ENCODE data around the gene ASF1B.
"Not testable (repeated sequence)": the region's sequence is repeated elsewhere in the genome, so short reads cannot be mapped to it uniquely, and the experiment has no call there.

ASF1B gene

DNA sequence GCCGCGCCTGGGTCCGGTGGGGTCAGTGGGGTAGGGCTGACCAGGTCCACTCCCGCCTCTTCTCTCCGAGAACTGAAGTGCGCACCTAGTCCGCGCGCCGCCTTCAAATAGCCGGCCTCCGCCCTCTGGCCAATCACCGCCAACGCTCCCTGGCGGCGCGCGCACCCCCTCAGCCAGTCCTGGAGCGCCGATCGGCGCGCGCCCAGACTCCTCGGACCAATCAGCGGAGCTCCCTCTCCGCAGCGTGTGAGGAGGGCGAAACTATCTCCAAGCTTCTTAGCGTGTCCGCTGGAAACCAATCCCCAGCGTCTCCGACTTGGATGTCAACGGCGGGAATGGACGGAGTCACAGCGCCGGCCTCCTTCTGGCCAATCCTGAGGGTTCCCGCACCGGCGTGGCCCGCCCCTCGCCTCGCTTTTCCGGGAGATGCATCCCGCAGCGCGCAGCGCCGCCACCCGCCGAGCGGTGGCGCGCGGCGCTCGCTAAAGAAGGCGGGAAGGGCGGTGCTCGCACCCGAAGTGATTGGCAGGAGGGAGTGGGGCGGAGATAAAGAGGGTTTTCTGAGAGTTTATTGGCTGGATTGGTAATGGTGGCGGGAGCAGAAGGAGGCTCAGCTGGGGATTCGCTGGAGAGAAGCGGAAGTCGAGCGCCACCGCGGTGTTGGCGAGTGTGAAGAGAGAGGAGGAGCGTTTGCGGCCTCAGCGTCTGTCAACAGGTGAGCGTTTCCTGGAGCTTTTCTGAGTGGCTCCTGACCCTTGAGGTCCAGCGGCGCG is at the start of gene ASF1B:
Gene ASF1B, minus strand, starts transcription at position 81 of the 773 bp plus-strand sequence. CDS start 133 bp downstream, outside the sequence.
- Mint-ChIP-seq H3K9me3 (no peaks in the 10 kb centered on the region), H3K27me3 (no peaks in the 10 kb centered on the region), H3K4me3 (peak within 1 kb of the TSS; percentile 78), H3K36me3 (peaks cover 7% of the 10 kb centered on the region), H3K4me1 (peaks cover 32% of the 10 kb centered on the region), H3K27ac (peak within 1 kb of the TSS; percentile 73)
- ATAC-seq: peak; percentile 95

GRCh38 chr19:14185691-14186090 is 49.3 kb upstream of the ASF1B start:
- H3K4me1 Mint-ChIP-seq, H3K27ac Mint-ChIP-seq, H3K4me3 Mint-ChIP-seq, H3K36me3 Mint-ChIP-seq, ATAC-seq, H3K9me3 Mint-ChIP-seq: not testable (repeated sequence)
- H3K27me3 Mint-ChIP-seq: peaks cover 74% of the 10 kb centered on the region

DNA sequence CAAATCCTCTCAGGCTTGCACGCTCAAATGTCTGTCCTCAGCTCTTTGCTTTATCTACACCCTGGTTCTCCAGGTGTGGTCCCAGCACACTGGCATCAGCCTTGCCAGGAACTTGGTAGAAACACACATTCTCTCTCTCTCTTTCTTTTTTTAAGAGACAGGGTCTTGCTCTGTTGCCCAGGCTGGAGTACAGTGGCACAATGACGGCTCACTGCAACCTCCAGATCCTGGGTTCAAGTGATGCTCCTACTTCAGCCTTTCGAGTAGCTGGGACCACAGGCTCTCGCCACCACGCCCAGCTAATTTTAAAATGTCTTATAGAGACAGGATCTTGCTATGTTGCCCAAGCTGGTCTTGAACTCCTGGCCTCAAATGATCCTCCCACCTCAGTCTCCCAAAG is 48.8 kb upstream of the ASF1B start:
- Mint-ChIP-seq H3K4me1 (peaks cover 8% of the 10 kb centered on the region), H3K27ac (no peak overlapping the region), H3K36me3 (no peaks in the 10 kb centered on the region), H3K9me3 (no peaks in the 10 kb centered on the region), H3K4me3 (no peak overlapping the region), H3K27me3 (peaks cover 72% of the 10 kb centered on the region)
- no peak for ATAC-seq

GRCh38 chr19:14183741-14184350 is 47.5 kb upstream of the ASF1B start:
- no peaks in the 10 kb centered on the region for H3K9me3 Mint-ChIP-seq
- peaks cover 59% of the 10 kb centered on the region for H3K27me3 Mint-ChIP-seq
- peaks cover 8% of the 10 kb centered on the region for H3K4me1 Mint-ChIP-seq
- H3K4me3 Mint-ChIP-seq: no peak overlapping the region
- H3K36me3 Mint-ChIP-seq: no peaks in the 10 kb centered on the region
- peak; percentile 37 for ATAC-seq
- no peak overlapping the region for H3K27ac Mint-ChIP-seq

DNA sequence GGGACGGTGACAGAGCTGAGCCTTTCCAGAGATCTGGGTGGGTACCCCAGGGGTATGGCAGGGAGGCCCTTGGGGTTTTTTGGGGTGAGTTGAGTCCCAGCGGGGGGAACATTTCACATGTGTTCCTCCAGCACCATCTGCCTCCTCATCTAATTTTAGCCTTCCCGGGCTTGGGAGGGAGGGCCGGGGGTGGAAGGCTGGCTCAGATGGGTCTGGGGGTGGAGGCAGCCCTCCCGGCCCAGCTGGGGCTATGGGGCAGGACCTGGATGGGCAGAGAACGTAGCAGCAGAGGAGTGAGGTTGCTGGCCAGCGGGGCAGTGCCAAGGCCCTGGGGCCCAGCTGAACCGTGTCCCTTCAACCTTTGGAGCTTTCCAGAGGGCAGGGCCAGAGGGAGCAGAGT is 46.1 kb upstream of the ASF1B start:
- Mint-ChIP-seq H3K4me3 (no peak overlapping the region), H3K9me3 (no peaks in the 10 kb centered on the region), H3K27ac (no peak overlapping the region), H3K36me3 (no peaks in the 10 kb centered on the region), H3K4me1 (peaks cover 4% of the 10 kb centered on the region), H3K27me3 (peaks cover 45% of the 10 kb centered on the region)
- ATAC-seq: no peak

DNA sequence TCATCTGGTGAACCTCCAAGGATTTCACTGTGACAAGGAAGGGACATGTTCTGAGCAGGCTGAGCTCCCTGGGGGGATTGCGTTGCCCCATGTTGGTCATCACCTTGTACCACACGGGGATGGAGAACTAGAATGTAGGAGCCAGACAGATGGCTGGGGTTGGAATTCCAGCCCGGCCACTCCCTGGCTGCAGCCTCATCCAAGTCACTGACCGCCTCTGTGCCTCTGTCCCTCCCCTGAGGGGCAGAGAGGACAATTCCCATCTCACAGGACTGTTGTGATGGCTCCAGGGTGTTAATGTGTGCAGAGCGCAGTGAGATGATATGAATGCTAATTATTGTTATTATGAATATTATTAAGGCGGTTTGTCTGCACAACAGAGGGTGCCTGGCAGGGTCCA is 45.5 kb upstream of the ASF1B start:
- Mint-ChIP-seq H3K4me1 (no peaks in the 10 kb centered on the region), H3K9me3 (no peaks in the 10 kb centered on the region), H3K4me3 (no peak overlapping the region), H3K27ac (no peak overlapping the region), H3K36me3 (no peaks in the 10 kb centered on the region), H3K27me3 (peaks cover 40% of the 10 kb centered on the region)
- no peak for ATAC-seq

DNA sequence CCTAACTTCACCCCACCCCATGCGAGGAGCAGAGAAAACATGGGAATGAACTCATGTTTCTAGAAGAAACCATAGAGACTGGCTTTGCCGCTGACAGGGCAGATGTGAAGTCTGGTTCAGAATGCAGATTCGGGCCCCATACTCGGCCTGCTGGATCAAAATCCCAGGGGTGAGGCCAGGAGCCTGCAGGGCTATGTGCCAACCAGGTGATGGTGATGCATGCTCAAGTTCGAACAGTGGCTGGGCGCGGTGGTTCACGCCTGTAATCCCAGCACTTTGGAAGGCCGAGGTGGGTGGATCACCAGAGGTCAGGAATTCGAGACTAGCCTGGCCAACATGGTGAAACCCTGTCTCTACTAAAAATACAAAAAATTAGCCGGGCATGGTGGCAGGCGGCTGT is 44.8 kb upstream of the ASF1B start:
- not testable (repeated sequence) for H3K27ac Mint-ChIP-seq, H3K9me3 Mint-ChIP-seq, H3K4me1 Mint-ChIP-seq, ATAC-seq, H3K4me3 Mint-ChIP-seq, H3K36me3 Mint-ChIP-seq
- H3K27me3 Mint-ChIP-seq: peaks cover 32% of the 10 kb centered on the region

DNA sequence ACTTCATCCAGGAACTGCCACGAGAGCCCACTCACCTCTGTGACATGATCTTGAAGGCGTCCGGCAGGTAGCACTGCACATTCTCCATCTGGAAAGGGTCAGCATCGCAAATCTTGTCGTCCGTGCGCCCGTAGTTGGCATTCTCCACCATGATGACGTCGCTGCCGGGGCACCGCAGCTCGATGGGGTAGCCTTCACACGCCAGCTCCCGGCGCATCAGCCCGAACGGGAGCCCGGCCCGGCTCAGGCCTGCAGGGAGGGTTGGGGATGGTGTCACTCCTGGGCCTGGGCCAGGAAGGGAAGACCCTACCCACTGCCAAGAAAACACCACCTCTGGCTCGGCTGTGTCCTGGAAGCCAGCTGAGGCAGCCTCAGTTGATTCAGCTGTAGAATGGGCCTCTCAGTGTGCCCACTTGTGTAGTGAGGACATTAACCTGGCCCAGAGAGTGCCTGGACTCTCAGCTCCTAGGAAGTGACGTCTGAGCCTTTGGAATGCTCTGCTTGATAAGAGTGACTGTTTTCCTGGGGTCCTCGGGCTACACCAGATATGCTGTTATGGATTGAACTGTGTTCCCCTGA is 41.2 kb upstream of the ASF1B start:
- no peaks in the 10 kb centered on the region for H3K9me3 Mint-ChIP-seq
- peaks cover 8% of the 10 kb centered on the region for H3K27me3 Mint-ChIP-seq
- H3K36me3 Mint-ChIP-seq: no peaks in the 10 kb centered on the region
- no peaks in the 10 kb centered on the region for H3K4me1 Mint-ChIP-seq
- no peak for ATAC-seq
- H3K4me3 Mint-ChIP-seq: no peak overlapping the region
- H3K27ac Mint-ChIP-seq: no peak overlapping the region

DNA sequence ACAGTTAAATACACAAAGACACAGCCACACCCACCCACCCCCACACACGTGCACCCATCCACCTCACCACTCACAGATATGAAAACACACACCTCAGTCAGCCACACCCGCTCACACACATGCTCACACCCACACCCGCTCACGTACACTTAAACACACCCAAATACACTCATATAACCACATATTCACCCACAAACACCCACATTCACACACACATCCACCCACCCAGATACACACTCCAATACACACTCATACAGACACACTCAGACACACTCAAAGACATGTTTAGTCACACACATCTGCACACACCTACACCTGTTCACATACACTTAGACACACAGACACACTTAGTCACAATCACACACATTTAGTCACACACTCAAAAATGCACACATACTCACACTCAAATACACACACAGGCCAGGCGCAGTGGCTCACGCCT is 39.0 kb upstream of the ASF1B start:
- Mint-ChIP-seq H3K36me3 (peaks cover under 1% of the 10 kb centered on the region), H3K9me3 (no peaks in the 10 kb centered on the region), H3K27ac (no peak overlapping the region), H3K4me1 (no peaks in the 10 kb centered on the region), H3K4me3 (no peak overlapping the region), H3K27me3 (peaks cover 3% of the 10 kb centered on the region)
- no peak for ATAC-seq

GRCh38 chr19:14174883-14175282 is 38.5 kb upstream of the ASF1B start:
- H3K4me3 Mint-ChIP-seq: no peak overlapping the region
- H3K9me3 Mint-ChIP-seq: peaks cover 5% of the 10 kb centered on the region
- peaks cover 5% of the 10 kb centered on the region for H3K36me3 Mint-ChIP-seq
- ATAC-seq: no peak
- no peaks in the 10 kb centered on the region for H3K4me1 Mint-ChIP-seq
- no peak overlapping the region for H3K27ac Mint-ChIP-seq
- peaks cover 7% of the 10 kb centered on the region for H3K27me3 Mint-ChIP-seq

GRCh38 chr19:14168993-14169392 is 32.6 kb upstream of the ASF1B start:
- H3K9me3 Mint-ChIP-seq: peaks cover 5% of the 10 kb centered on the region
- no peak overlapping the region for H3K4me3 Mint-ChIP-seq
- ATAC-seq: no peak
- H3K36me3 Mint-ChIP-seq: peaks cover 6% of the 10 kb centered on the region
- peaks cover 65% of the 10 kb centered on the region for H3K27me3 Mint-ChIP-seq
- no peak overlapping the region for H3K27ac Mint-ChIP-seq
- peaks cover 29% of the 10 kb centered on the region for H3K4me1 Mint-ChIP-seq

DNA sequence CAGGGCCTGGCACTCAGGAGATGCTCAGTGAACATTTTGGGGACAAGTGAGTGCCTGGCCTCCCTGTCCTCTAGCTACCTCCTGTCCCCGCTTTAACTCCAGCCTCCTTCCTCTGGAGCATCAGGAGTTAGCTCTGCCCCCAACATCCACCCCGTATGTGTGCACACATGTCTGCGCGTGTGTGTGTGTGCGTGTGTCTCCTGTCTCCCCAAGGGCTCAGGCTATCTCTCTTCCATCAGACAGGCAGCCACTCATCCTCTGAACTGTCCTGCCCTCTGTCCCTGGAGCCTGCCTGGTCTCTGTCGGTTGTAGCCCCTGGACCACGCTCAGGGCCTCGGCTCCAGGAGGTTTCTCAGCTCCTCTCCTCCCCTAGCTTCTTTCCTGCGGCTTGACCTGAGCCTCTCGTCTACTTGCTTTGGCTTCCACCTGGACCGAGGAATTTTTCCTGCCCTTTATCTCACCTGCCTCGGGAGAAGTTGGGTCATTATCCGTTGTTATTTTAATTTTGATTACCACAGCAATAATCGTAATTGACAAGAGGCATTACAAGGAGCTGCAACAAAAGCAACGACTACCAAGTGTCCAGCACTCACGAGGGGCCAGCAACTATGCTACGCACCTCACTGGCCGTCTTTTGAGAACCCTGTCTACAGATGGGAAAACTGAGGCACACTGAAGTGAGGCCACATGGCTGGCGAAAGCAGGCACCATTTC is 32.0 kb upstream of the ASF1B start:
- Mint-ChIP-seq H3K4me1 (peaks cover 29% of the 10 kb centered on the region), H3K36me3 (peaks cover 6% of the 10 kb centered on the region), H3K27ac (no peak overlapping the region), H3K27me3 (peaks cover 71% of the 10 kb centered on the region), H3K4me3 (no peak overlapping the region), H3K9me3 (peaks cover 5% of the 10 kb centered on the region)
- no peak for ATAC-seq

DNA sequence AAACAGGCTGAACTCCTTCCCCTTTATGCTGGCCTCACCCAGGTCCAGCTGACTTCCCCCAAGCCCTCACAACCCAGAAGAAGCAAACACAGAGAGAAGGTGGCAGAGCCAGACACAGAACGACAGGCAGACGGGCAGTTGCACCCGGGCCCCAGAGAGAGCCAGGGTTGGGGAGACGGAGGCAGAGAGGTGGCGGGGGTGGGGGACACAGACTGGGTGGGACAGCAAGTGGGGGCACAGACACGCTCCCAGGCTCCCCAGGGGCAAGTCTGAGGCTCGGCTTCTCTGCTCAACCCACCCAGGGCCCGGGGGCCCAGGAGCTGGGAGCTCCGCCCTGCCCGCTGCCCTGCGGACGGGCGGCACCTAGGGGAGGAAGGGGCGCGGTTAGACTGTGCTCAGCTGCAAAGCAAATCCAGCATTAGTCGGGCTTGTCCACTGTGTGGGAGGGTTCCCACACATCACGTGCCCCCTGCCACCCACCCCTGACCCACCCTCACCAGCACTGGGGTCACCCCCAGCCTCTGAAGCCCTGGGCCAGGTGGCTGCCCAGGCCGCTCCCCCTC is 31.3 kb upstream of the ASF1B start:
- Mint-ChIP-seq H3K9me3 (peaks cover 5% of the 10 kb centered on the region), H3K4me3 (peak overlapping the region; percentile 62), H3K27ac (peak overlapping the region; percentile 20), H3K4me1 (peaks cover 29% of the 10 kb centered on the region), H3K27me3 (peaks cover 78% of the 10 kb centered on the region), H3K36me3 (peaks cover 6% of the 10 kb centered on the region)
- peak; percentile 70 for ATAC-seq

- peak overlapping the region; percentile 62 for H3K4me3 Mint-ChIP-seq
- peaks cover 29% of the 10 kb centered on the region for H3K4me1 Mint-ChIP-seq
- peaks cover 5% of the 10 kb centered on the region for H3K9me3 Mint-ChIP-seq
- peaks cover 6% of the 10 kb centered on the region for H3K36me3 Mint-ChIP-seq
- H3K27me3 Mint-ChIP-seq: peaks cover 79% of the 10 kb centered on the region
- H3K27ac Mint-ChIP-seq: peak overlapping the region; percentile 20
- peak; percentile 20 for ATAC-seq
Measured at GRCh38 chr19:14166999-14167575, 30.7 kb upstream of the ASF1B start.
